Measurements from ENCODE around the gene MLX. TPM values are rescaled to one million over a fixed set of nuclear protein-coding genes. Genes with fewer than 3 reads are reported as not detected.

MLX gene
- total RNA-seq, 4 donors from 2014 or later = 37.8 to 43.2 (median 39.3) TPM

GRCh38 chr17:42519546-42520491 lies 47.1 kb upstream of the MLX start:
- intact Hi-C loops (cut with DNase I; ENCODE audit: low total_unique reads) = loop anchor here (5.0 to 10.0 kb wide), 2 partner anchors 55 to 198 kb away; no protein-coding TSS in a partner anchor

DNA sequence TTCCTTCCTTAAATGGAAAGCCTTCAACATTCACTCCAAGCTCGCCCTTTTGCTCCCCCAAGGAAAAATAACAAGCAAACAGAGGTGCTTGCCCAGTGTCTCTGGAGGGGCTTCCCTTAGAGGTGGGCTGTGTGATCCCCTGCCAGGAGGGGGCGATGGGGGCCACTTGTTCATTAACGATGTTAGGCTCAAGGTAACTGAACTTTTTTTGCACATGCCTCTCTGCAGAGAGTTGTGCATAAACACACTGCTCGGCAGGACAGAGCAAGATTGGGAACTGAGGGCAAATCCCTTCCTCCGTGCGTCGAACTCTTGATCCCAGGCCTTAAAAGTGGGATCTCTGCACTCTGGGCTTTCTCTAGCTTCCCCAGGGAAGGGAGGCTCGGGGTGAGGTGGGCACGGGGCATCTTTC lies 46.4 kb upstream of the MLX start:
- intact Hi-C loops (cut with DNase I; ENCODE audit: low total_unique reads) = no loop called here
- no peak for TF ChIP-seq POLR2A (IDR thresholded peaks at IDR 0.05)
- TF ChIP-seq, protein P1, sequence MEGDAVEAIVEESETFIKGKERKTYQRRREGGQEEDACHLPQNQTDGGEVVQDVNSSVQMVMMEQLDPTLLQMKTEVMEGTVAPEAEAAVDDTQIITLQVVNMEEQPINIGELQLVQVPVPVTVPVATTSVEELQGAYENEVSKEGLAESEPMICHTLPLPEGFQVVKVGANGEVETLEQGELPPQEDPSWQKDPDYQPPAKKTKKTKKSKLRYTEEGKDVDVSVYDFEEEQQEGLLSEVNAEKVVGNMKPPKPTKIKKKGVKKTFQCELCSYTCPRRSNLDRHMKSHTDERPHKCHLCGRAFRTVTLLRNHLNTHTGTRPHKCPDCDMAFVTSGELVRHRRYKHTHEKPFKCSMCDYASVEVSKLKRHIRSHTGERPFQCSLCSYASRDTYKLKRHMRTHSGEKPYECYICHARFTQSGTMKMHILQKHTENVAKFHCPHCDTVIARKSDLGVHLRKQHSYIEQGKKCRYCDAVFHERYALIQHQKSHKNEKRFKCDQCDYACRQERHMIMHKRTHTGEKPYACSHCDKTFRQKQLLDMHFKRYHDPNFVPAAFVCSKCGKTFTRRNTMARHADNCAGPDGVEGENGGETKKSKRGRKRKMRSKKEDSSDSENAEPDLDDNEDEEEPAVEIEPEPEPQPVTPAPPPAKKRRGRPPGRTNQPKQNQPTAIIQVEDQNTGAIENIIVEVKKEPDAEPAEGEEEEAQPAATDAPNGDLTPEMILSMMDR (IDR thresholded peaks at IDR 0.05) = no peak
- DNase-seq (ENCODE audit: low spot score in 2 of 2) = no peak
- WGBS, 2 donors = 54 to 55% methylated on average over 9 of the region's 9 CpGs
- no peak overlapping the region for H3K4me3 ChIP-seq (ENCODE audit: low read depth, poor library complexity, severe bottlenecking)

More at GRCh38 chr17:42519546-42520491, 47.1 kb upstream of the MLX start:
- TF ChIP-seq, protein P1 (IDR thresholded peaks at IDR 0.05) = no peak
- TF ChIP-seq POLR2A (IDR thresholded peaks at IDR 0.05) = no peak
- no peak overlapping the region for H3K4me3 ChIP-seq (ENCODE audit: low read depth, poor library complexity, severe bottlenecking)
- peak; percentile 91 to 97 for DNase-seq (ENCODE audit: low spot score in 2 of 2)
- WGBS, 2 donors = 41 to 54% methylated on average over 12 of the region's 12 CpGs

GRCh38 chr17:42521036-42521435 lies 45.9 kb upstream of the MLX start:
- no peak overlapping the region for H3K4me3 ChIP-seq (ENCODE audit: low read depth, poor library complexity, severe bottlenecking)
- DNase-seq (ENCODE audit: low spot score in 2 of 2) = no peak
- TF ChIP-seq, protein P1 (IDR thresholded peaks at IDR 0.05) = no peak
- no peak for TF ChIP-seq POLR2A (IDR thresholded peaks at IDR 0.05)
- intact Hi-C loops (cut with DNase I; ENCODE audit: low total_unique reads) = no loop called here
- 49 to 68% methylated on average over 8 of the region's 8 CpGs for WGBS, 2 donors

- TF ChIP-seq, protein P1 (IDR thresholded peaks at IDR 0.05) = no peak
- TF ChIP-seq POLR2A (IDR thresholded peaks at IDR 0.05) = no peak
- no peak for DNase-seq (ENCODE audit: low spot score in 2 of 2)
- intact Hi-C loops (cut with DNase I; ENCODE audit: low total_unique reads) = no loop called here
- no peak overlapping the region for H3K4me3 ChIP-seq (ENCODE audit: low read depth, poor library complexity, severe bottlenecking)
- 67 to 77% methylated on average over 11 of the region's 11 CpGs for WGBS, 2 donors
These were observed 45.1 kb upstream of the MLX start for GRCh38 chr17:42521666-42522262.

- intact Hi-C loops (cut with DNase I; ENCODE audit: low total_unique reads) = no loop called here
- H3K4me3 ChIP-seq (ENCODE audit: low read depth, poor library complexity, severe bottlenecking) = no peak overlapping the region
- no peak for DNase-seq (ENCODE audit: low spot score in 2 of 2)
- TF ChIP-seq POLR2A (IDR thresholded peaks at IDR 0.05) = no peak
- TF ChIP-seq, protein P1 (IDR thresholded peaks at IDR 0.05) = no peak
- WGBS, 2 donors = 69 to 71% methylated on average over 9 of the region's 9 CpGs
These were observed 44.6 kb upstream of the MLX start for GRCh38 chr17:42522263-42522790.
